Effector CD4-positive, alpha-beta T cell (primary cell): Measurements from ENCODE around the gene ACBD6.

Experiments
- DNase-seq: peaks from one replicate; pipeline ENCODE4 v3.0.0-alpha.2; 2020

ACBD6 gene

DNA sequence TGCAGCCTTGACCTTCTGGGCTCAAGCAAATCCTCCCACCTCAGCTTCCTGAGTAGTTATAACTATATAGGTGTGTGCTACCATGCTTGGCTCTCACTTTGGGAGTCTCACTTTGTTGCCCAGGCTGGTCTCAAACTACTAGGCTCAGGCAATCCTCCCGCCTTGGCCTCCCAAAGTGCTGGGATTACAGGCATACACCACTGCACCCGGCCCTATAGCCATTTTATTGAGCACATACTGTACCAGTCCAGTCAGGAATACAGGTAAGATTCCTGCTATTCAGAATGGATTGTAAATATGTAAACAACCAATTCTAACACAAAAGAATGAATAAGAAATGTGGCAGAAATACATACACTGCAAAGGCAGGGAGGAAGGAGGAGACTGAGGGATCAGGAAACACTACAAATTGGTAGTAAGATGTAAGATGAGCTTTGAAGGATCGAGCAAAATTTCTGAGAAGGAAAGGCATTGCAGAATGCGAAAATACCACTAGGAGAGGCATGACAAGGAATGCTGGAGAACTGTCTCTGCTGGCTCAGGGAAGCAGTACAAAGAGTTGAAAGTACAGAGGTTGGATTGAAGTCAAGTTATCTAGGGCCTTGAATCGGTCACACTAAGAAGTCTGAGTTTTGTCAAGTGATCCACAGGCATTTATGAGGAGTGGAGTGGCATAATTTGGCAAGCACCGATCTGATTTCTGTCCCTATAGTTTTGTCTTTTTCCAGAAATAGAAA lies 211.9 kb downstream of the ACBD6 start:
- no peak for DNase-seq

DNA sequence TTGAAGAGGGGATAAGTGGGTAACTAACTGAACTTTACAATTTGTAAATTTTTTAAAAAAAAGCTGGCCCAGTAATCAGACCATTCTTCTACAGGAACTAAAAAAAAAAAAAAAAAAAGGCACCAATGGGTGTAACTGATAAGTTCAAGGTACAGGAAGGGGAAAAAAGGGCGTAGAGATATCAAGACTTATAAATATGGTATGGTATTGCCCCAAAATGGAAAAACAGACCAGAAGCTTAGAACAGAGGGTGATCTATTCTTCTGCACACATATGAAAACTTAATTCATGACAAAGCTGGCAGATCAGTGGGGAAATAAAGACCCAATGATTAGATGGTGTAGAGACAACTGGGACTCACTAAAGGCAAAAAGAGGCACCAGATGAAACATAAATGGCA lies 213.4 kb downstream of the ACBD6 start:
- DNase-seq = no peak

GRCh38 chr1:180287988-180288705 lies 214.2 kb downstream of the ACBD6 start:
- no peak for DNase-seq

DNA sequence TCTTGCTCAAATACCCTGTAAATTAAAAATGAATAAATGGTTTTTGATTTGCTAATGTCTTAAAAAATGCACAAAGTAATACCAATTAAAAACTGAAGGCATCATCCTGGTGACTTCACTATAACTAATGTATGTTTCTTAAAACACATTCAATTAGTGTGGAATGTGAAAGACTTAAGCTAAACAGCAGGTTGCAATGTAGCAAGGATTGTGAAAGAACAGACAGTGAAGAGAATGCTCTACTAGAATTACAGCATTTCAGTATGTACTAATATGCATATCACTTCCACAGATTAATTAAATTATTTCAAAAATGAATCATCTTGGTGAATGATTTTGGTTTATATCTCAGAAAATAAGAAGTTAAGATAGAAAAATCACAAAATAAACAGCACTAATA lies 216.0 kb downstream of the ACBD6 start:
- DNase-seq = no peak

DNA sequence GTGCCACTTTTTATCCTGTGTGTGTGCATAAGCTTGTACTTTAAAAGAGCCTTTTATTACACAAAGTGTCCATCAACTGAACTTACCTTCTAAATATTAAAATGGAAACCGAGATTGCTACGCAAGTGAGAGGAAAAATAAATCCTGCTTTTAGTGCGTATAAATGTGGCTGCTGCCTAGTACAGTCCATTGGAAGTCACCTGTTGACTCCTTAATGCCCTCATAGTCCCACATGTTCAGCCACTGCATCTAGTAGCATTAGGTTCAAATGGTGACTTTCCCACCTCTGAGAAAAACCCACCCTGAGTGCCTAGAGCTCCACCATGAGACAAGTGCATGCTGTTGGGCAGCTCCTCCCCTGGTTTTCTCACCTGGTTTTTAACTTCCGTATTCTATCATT lies 219.3 kb downstream of the ACBD6 start:
- no peak for DNase-seq

GRCh38 chr1:180282401-180283044 lies 219.9 kb downstream of the ACBD6 start:
- DNase-seq = no peak

- no peak for DNase-seq
Measured at GRCh38 chr1:180281490-180281889, 220.9 kb downstream of the ACBD6 start.

- DNase-seq = no peak
Measured at GRCh38 chr1:180280617-180281016, 221.8 kb downstream of the ACBD6 start.

DNA sequence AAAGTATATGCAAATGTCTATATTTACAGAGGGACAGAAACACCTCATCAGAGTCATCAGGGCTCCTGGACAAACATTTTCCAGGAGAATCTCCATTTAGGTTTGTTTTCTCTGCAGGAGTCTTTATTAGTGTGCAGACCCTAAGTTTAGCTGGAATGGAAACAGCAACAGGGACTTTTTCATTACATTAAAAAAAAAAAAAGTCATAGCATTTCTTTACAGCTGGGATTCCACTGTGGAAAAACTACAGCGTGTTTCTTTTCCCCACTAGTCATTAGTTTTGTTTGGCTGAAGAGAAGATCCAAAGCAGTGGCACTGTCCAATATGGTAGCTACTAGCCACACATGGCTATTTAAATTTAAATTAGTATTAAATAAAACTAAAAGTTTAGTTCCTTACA lies 222.7 kb downstream of the ACBD6 start:
- DNase-seq = no peak

GRCh38 chr1:180278596-180279395 lies 223.6 kb downstream of the ACBD6 start:
- DNase-seq = no peak

DNA sequence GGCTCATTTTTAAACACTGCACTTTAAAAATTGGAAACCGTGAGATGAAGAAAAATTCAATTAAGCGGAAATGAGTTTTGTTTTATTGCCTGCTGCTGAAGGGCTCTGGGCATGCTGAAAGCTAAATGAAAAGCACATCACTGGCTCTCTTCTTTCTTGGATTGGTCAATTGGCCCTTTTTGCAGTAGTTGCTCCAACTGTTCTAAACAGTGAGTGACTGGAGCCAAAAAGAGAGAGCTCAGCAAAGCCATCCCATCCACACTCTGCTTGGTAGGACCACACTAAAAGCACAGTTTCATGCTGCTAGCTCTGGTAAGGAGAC lies 224.2 kb downstream of the ACBD6 start:
- no peak for DNase-seq

- no peak for DNase-seq
Measured at GRCh38 chr1:180277476-180278193, 224.7 kb downstream of the ACBD6 start.

DNA sequence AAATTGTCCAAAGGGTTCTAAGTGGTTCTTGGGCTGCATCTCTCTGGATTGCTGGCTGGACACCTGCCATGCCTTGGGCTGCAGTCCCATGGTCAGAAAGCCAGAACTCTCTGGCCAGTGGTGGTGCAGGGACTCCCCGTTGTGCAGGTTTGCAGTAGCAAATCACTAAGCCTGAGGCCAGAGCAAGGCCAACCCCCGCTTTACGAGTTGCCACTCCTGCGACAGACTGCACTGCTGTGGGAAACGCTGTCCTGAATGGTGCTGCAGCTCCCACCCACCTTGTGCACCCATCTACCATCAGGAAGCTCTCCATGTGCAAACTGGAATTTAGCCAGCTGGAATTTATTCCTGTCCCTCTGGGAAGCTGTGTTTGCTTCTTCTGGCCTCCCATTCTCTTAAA lies 226.7 kb downstream of the ACBD6 start:
- no peak for DNase-seq

GRCh38 chr1:180274221-180274620 lies 228.2 kb downstream of the ACBD6 start:
- no peak for DNase-seq

DNA sequence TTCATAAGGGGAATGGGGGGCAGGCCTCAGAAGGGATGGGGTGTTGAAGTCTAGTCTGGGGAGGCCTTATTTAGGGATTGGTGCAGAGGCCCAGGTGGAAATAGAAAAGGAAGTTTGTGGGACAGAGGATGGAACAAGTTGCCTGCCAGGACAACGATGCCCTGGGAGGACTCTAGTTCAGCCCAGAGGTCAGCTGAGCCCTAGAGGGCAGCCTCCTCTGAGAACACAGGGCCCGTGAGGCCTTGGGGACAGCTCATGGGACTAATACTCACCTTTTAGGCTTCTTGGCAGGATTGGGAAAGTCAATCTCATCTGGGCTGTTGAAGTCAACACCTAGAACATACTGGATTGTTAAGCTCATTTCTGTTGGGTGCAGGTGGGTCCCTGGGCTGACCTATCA lies 229.3 kb downstream of the ACBD6 start:
- DNase-seq = no peak

GRCh38 chr1:180272395-180272794 lies 230.0 kb downstream of the ACBD6 start:
- no peak for DNase-seq

DNA sequence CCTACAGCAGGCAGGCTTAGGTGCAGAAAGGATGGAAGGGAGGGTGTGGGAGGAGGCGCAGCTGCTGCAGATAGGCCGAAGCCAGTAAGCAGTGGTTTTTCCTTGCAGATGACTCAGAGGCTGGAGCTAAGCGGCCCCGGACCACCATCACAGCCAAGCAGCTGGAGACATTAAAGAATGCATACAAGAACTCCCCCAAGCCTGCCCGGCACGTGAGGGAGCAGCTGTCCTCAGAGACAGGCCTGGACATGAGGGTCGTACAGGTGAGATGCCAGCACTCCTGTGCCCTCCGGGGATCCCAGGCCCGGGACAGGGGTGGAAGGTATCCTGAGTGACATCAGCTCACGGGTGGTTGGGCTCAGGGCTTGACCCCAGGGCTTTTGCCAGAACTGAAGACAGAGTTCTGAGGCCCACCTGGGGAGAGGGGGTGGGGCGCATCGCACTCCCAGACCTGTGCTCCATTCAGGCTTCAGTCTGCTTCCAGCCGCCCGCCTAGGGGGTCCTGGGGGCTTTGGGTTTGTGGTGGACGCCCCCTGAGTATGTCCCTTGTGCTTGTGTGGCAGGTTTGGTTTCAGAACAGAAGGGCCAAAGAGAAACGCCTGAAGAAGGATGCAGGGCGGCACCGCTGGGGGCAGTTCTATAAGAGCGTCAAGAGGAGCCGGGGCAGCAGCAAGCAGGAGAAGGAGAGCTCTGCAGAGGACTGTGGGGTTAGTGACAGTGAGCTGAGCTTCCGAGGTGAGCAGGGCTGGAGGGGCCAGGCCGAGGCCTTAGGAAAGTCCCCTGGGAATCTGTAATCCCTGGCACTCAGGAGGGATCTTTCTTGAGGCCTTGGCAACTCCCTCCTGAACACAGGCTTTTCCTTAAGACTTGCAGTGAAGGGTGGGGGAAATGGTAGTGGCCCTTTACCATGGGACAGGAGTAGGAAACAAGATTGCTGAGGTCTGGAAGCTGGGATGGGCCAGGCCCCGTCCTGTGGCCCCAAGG lies 230.8 kb downstream of the ACBD6 start:
- no peak for DNase-seq

DNA sequence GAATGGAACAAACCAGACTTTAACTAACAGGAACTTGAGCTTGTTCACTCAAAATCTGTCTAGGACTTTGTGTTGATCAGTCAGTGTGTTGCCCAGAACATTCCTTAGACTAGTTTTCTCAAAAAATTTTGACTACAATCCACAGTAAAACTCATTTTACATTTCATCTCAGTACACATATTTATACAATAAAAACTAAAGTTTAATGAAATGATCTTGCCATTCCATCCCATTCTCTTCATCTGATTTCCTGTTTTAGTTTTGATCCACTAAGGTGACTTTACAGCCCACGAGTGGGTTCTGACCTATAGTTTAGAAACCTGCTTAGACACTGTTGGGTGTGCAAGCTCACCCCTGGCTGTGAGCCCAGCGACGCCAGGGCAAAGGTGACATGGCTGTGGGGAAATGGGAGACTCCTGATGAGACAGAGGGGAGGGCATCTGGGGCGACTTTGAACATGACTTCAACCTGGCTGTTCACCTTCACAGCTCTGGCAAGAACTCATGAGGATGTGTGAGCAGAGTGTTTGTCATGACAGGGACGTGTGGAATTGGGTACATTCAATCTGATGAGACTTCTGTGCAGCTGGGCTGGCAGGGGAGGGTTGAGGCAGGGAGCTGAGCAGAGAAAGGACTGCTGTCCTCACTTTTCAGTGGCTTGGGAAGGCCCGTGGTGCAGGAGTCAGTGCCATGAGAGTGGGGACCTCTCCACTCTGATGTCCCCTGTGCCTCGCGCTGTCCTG lies 231.7 kb downstream of the ACBD6 start:
- DNase-seq = no peak

DNA sequence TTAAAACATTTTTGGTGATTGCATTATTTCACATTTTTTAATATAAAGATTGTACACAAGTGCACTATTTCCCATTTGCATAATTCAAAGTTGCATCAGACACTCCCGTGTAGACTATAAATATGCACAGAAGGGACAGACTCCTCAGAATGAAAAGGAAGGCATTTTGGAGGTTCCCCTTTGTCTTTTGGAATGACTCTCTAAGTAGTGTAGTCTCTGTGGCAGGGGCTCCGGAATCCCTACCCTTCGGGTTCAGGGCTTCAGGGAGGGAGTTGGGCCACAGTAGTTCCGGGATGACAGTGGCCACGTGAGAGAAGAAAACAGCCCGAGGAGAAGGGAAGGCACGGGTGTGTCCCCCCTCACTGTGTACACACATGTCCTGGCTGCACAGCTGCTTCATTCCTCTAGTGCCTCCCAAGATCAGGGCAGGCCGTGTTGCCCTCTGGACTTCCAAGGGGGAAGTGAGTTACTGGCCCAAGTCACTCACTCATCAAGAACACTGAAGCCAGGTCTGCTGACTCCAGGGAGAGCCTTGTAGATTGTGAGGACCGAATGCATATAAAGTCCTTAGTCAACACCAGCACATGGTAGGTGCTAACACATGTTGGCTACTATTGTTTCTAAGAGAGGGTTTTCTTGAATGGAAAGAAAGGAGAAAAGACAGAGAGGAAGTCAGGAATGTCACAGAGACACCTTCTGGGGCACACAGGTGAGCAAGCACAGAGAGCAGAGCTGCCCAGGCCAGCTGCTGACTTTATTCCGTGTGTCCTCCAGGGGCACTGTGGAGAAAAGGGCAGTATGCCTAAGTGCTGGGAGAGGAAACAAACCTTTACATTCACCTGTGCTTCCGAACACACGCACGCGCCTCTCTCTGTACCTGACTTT lies 232.5 kb downstream of the ACBD6 start:
- DNase-seq = no peak
